Measurements from ENCODE around the gene ISG15.
"Not testable (repeated sequence)": the region's sequence is repeated elsewhere in the genome, so short reads cannot be mapped to it uniquely, and the experiment has no call there.

ISG15 gene

DNA sequence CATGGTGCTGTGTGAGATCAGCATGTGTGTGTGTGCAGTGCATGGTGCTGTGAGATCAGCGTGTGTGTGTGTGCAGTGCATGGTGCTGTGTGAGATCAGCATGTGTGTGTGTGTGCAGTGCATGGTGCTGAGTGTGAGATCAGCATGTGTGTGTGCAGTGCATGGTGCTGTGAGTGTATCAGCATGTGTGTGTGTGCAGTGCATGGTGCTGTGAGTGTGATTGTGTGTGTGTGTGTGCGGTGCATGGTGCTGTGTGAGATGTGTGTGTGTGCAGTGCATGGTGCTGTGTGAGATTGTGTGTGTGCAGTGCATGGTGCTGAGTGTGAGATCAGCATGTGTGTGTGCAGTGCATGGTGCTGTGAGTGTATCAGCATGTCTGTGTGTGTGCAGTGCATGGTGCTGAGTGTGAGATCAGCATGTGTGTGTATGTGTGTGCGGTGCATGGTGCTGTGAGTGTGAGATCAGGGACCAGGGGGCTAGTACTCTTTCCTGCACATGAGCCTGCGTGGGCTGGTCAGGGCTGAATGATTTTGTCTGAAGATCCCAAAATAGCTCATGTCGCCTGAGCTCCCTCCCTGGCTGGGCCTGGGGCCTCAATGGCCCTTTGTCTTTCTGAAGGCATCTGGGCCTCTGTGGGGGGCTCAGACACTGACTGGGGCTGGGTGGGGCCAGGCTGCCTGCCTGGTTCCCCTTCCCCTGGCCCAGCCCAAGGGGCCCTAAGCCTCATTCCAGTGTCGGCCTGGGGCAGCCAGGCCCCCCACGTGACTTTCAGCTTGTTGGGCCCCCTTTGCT lies 17.8 kb downstream of the ISG15 start:
- DNase-seq, result not testable (repeated sequence)

DNA sequence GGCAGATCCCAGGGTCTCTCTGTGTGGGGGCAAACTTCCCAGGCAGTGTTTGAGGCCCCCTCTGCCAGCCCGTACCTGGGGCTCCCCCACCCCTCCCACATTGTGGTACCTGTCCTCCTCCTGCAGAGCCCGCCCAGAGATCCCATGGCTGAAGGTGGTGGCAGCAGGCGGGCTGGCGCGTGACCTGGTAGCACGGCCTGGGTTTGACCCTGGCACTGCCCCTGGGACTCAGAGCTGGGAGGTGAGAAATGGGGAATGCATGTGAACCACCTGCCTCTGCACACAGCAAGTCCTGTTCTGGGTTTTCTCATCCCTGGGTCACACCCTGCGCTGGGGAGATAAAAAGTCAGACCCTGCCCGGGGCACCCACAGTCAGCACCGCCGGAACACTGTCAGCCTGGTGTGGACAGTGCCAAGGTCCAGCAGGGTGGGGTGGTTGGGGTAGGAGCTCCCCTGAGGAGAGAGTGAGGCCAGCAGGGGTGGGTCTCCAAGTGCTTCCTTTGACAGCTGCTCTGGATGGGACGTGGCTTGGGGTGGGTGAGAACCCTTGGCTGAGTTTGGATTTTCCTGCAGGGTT lies 18.4 kb downstream of the ISG15 start:
- no peak for DNase-seq

DNA sequence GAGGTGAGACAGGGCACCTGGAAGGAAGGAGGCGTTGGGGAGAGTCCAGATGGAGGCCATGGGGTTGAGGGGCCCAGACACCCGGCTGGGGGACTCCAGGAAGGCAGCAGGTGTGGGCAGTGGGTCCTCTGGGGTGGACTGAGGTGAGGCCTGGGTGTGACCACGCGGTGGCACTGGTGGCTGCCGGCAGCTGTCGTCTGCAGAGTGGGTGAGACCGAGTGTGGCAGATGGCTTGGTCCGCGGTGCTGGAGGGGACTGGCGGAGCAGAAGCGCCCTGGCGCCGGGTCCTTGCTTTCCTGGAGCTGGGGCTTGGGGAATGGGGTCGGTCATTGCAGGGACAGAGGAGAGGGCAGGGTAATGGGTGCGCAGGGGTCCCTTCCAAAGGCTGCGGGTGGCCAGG lies 19.1 kb downstream of the ISG15 start:
- no peak for DNase-seq

DNA sequence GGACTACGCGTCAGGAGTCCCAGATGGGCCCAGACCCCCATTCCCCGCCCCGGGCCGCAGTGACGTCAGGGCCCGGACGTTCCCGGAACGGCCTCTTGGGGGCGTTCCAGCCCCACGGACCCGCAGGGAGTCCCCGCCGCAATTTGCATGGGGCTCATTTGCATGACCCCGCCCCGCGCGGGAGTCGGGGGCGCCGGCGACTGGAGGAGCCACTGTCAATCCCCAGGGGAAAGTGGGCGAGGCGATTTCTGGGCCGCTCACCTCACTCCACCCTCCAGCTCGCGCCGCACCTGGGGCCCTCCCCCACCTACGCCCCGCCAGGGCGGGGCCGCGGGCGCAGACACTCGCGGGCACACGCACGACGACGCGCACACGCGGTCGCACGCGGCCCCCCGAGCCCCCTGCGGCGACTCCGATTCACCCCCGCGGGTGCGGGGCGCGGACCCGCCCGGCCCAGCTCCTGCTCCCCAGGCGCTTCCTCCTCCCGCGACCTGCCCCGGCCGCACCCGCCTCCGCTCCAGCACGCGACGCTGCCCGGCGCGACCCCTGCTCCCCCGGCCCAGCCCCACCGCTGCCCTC lies 19.8 kb downstream of the ISG15 start:
- DNase-seq, result peak; percentile 88 to 93

DNA sequence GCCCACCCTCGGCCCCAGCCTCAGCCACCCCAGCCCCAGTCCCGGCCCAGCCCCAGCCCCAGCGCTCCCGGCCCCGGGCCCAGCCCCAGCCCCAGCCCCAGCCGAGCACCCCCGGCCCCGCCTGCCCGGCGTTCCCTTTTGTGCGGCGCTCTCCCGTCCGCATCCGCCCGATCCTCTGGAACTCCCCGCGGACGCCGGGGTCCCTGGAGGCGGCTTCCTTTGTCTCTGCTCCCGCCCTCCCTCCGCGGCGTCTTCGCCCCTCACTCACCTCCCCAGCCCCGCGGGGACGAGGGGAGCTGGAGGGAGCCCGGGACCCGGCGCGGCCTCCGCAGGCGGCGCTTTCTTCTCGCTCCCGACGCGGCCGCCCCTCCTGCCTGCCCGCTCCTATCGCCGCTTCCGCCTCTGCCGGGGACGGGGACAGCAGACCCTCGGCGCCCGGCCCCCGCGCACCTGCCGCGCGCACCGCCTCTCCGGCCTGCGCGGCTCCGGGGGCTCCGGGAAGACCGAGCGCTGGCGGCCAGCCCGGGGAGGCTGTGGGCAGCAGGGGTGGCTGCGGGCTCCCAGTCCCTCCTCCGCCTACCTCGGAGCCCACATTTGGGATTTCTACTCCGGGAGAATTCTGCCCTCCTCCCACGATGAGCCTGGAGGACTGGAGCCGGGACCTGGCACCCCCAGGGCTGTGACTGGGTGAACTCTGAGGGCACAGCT lies 20.6 kb downstream of the ISG15 start:
- no peak for DNase-seq

DNA sequence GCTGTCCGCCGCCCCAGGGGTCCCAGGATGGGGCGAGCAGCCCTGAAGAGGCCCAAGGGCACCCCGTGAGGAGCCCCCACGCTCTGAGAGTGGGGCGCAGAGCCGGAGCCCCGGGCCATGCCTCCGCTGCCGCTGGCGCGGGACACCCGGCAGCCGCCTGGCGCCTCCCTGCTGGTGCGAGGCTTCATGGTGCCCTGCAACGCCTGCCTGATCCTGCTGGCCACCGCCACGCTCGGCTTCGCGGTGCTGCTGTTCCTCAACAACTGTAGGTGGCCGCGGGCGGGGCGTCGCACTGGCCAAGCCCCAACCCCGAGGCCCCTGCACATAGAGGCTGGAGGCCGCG lies 21.1 kb downstream of the ISG15 start:
- DNase-seq, result no peak

DNA sequence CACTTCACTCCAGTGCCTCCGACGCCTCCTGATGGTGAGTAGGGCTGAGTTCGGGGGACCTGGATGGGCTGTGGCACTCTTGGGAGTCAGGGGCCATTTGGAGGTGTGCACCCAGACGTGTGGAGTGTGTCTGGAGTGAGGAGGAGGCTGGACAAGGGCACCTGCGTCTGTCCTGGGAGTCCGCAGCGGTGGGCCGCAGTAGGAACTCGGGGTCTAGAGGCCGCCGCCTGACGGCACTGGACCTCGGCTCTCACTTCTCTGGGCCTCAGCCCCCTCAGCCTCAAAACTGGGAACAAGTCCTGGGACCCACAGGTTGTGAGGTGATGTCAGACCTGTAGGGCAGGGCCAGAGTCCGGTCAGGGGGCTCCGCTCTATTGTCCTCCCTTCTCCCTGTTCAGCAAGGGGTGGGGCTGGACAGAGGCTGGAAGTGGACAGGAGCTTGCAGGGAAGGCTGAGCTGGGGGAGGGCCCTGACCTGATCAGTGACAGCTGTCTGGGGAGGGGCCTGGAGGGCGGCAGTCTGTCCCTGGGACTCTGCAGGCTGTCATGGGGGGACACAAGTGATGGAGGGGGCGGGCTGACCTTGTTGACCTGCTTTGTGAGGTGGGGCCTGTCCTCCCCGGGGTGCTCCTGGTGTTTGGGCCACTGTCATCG lies 22.1 kb downstream of the ISG15 start:
- no peak for DNase-seq

DNA sequence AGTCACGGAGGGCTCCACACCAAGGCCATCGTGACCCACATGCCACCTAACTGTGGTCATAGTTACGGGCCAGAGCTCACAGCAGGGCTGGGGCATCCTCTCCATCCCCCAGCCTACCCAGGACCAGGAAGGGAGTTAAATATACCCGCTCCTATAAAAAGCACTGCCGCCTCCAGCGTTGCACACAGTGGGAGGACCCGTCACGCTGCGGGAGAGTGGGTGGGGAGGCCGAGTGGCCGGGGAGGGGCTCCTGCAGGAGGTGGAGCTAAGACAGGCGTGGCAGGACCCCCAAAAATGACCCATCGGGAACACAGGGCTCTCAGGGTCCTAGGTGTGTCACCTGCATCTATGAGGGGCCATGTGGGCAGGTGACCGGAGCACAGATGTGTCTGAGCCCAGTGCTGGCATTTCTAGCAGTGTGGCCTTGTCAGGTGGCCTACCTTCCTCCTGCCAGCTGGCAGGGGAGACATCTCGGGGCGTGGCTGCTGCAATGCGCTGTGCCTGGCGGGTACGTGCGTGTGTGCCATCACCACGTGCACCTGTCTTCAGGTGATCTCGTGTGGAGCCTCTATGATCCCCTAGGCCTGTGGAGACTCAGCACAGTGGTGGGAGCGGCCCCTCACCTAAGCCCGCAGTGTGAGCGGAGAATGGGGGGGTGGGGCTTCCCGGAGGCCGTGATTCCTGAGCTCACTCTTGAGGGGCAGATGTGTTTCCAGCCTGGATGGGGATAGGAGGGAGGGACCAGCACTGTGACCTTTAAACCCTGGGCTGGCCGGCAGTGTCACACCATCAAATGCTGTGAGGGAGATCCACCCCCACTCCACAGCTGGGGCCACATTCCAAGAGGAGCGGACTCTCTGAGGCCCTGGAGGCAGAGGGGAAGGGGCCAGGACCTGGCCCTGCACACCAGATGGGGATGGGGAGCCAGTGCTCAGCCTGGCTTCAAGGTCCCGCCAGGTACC lies 24.4 kb downstream of the ISG15 start:
- DNase-seq, result no peak

DNA sequence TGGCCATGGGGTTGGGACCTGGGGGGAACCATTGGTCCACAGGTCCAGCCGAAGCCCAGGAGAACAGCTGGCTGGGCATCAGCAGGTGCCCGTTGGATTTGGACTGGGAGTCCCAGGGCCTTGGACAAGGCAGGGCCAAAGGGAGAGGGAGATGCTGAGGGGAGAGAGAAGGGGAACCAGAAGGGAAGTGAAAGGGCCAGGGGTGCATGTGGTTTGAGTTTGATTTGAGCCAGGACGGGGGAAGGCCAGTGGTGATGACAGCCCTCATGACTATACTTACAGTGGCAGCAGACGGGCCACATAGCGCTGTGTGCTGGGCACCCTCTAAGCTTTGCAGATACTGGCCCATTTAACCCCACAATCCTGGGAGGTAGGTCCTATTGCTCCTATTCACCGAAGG lies 25.4 kb downstream of the ISG15 start:
- DNase-seq, result no peak

DNA sequence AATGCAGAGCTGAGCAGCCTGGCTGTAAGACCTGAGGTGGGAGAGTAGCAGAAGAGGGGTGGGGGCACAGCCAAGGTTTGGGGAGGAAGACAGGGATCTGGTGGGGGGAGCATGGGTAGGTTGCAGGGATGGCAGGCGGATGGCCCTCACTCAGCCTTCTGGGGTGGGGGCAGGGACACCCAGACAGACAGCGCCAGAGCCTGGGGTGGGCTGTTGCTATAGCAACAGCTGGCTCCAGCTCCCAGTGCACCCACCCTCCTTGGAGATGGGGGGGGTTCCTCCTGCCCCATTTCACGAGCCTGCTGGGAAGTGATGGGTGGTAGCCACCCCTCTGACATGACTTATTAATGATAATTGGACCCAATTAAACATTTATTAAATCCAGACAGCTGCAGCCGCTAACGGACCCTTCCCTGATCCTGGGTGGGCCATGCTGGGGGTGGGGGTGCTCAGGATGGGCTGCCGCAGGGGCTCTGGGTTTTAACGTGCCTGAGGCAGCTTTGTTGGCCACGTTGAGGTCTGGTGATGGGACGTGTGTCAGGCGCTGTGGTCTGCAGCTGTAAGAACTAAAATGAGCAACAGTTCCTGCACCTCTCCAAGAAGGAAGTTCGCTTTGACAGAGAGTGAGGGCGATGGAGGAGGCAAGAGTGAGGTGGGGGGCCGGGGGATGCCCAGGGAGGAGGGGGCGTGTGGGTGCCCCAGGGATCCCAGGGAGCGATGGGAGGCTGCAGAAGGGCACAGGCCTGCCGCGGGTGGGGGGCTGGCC lies 26.0 kb downstream of the ISG15 start:
- DNase-seq, result no peak

DNA sequence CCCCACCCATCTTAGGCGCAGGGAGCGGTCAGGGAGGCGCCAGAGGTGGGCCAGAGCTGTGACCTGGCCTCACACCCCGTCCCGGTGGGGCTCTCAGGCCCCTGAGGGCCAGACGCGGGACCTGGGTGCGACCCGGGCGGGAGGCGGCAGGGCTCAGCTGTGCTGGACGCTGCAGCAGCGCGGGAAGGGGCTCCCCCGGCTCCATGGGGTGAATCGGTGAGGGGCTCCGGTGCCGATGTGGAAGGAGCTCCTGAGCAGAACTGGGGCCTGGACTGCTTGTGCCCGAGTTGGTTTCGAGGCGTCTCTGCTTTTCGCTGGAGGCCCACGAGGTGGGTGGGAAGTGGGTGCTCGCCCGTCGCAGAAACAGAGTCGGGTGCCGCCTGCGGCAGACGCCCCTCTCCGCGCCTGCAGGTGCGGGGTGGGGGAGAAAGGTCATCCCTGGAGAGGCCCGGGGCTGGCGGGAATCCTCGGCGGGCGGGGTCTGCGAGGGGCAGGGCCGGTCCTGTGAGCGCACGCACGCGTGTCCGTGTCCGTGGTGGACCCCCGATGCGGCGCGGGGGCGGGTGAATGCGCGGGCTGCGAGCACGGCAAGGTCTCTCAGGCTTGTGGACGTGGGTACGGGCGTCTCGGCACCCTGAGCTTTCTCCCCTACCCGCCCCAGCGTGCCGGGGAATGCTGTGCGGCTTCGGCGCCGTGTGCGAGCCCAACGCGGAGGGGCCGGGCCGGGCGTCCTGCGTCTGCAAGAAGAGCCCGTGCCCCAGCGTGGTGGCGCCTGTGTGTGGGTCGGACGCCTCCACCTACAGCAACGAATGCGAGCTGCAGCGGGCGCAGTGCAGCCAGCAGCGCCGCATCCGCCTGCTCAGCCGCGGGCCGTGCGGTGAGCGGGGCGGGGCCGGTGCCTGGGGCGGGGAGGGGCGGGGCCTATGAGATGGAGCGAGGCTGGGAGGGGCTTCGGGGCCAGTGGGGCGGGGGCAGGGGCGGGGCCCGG lies 27.0 kb downstream of the ISG15 start:
- peak; percentile 61 to 81 for DNase-seq

DNA sequence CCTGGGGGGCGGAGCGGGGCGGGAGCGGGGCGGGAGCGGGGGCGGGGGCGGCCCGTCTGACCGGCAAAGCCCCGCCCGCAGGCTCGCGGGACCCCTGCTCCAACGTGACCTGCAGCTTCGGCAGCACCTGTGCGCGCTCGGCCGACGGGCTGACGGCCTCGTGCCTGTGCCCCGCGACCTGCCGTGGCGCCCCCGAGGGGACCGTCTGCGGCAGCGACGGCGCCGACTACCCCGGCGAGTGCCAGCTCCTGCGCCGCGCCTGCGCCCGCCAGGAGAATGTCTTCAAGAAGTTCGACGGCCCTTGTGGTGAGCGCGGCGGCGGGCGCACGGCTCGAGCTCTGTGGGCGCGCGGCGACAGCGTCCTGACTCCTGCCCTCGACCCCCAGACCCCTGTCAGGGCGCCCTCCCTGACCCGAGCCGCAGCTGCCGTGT lies 27.8 kb downstream of the ISG15 start:
- DNase-seq, result no peak

DNA sequence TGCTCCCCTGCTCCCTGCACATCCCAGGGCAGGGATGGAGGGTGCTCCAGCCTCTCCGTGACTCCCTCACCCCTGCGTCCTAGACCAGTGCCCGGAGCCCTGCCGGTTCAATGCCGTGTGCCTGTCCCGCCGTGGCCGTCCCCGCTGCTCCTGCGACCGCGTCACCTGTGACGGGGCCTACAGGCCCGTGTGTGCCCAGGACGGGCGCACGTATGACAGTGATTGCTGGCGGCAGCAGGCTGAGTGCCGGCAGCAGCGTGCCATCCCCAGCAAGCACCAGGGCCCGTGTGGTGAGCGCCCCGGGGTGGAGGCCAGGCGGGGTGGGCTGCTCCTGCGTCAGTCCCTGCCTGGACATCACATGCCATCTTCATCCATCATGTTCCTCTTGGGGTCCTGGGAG lies 28.6 kb downstream of the ISG15 start:
- no peak for DNase-seq

DNA sequence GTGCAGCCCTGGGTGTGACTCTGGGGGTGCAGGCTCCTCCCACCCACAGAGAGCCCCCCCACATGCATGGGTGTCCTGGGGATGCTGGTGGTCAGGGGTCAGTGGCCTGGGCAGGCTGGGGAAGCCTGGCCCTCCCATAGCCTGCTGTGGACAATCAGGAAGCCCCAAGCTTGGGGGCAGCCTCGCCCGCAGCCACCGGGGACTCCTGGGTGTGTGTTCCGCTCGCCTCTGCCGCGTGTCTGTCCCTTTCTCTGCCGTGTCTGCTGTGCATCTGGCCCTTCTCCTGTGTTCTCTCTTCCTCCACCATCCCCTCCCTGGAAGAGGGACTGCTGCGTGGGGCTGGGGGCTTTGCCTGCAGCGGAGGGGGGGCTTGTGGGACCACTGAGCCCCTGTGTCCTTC lies 29.5 kb downstream of the ISG15 start:
- no peak for DNase-seq

DNA sequence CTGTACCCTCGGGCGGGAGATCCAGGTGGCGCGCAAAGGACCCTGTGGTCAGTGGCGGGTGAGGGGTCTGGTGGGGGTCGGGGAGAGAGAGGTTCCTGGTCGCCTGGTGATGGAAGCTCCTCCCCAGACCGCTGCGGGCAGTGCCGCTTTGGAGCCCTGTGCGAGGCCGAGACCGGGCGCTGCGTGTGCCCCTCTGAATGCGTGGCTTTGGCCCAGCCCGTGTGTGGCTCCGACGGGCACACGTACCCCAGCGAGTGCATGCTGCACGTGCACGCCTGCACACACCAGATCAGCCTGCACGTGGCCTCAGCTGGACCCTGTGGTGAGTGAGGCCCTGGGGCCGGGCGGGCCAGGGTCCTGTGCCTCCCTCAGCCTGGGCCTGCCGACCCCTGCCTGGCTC lies 30.1 kb downstream of the ISG15 start:
- no peak for DNase-seq

DNA sequence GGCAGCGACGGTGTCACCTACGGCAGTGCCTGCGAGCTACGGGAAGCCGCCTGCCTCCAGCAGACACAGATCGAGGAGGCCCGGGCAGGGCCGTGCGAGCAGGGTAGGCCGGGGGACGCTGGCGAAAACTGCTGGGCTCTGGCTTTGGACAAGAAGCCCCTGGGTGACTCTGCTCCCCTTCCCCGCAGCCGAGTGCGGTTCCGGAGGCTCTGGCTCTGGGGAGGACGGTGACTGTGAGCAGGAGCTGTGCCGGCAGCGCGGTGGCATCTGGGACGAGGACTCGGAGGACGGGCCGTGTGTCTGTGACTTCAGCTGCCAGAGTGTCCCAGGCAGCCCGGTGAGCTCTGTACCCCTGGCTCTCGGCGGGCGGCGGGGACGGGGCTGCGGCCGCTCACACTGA lies 30.6 kb downstream of the ISG15 start:
- DNase-seq, result no peak

DNA sequence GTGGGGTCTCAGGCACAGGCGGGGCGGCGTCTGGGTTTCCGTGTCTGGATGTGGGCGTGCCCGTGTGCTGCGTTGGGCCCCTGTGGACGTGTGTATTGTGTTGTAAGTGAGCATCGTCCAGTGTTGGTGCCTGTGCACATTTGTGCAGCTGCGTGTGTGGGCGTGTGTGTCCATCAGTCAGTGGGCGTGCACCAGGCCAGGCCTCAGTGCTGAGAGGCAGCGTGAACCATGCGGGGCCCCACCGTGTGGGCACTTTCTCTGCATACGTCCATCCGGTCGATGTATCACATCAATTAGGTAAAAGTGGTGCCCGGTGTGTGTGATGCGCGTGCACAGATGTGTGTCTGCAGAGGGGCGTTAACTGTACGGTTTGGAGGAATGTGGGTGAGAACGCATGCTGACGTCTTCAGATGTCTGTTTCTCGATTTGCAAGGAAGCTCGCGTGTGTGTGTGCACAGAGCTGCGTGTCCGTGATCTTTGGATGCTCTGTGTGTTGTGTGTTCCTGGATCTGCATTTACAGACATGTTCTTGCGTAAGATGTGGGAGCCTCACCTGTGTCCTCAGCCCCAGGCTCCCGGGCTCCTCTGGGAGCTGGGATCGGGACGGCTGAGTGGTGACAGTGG lies 31.3 kb downstream of the ISG15 start:
- DNase-seq, result no peak

DNA sequence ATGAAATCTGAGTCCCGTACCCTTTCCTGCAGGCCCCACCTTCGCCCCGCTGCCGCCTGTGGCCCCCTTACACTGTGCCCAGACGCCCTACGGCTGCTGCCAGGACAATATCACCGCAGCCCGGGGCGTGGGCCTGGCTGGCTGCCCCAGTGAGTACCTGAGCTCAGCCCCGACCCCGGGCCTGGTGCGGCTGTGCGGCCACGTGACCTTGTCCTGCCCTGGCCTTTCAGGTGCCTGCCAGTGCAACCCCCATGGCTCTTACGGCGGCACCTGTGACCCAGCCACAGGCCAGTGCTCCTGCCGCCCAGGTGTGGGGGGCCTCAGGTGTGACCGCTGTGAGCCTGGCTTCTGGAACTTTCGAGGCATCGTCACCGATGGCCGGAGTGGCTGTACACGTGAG lies 31.8 kb downstream of the ISG15 start:
- DNase-seq, result no peak

DNA sequence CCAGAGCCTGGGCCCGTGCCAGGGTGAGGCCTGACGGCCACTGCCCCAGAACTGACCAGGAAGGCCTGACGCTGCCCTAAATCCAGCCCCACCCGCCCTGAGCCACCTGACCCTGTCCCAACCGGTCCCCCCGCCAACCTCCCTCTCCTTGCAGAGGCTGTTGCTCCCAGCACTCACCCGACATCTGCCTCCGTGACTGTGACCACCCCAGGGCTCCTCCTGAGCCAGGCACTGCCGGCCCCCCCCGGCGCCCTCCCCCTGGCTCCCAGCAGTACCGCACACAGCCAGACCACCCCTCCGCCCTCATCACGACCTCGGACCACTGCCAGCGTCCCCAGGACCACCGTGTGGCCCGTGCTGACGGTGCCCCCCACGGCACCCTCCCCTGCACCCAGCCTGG lies 32.9 kb downstream of the ISG15 start:
- no peak for DNase-seq

DNA sequence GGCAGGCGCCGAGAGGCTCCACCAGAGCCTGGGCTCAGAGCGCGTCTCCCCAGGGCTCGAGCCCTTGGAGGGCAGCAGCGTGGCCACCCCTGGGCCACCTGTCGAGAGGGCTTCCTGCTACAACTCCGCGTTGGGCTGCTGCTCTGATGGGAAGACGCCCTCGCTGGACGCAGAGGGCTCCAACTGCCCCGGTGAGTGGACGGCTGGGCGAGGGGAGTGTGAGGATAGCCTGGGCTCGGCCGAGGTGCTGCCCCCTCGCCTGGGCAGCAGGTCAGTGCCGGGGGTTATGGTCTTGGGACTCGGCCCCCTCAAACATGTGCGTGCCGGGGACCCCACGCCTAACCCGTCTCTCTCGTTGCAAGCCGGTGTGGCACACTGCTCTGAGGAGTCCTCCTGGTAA lies 33.5 kb downstream of the ISG15 start:
- DNase-seq, result no peak
